ENCODE results near the gene JPH4. TPM values are rescaled to one million over a fixed set of nuclear protein-coding genes. Genes with fewer than 3 reads are reported as not detected.

The JPH4 gene
- polyA plus RNA-seq, 2 of the 4 experiments (the other 2 are of a cell fraction) = 0.05 TPM; not detected in 1

GRCh38 chr14:23571701-23572523 is 6.7 kb downstream of the JPH4 start:
- Histone ChIP-seq H3K9me3 (no peaks in the 10 kb centered on the region), H3K4me2 (no peak overlapping the region), H3K27ac (no peak overlapping the region), H3K4me3 (no peak overlapping the region), H3K4me1 (peaks cover 14% of the 10 kb centered on the region)
- CTCF ChIA-PET = interaction anchor here (0.9 to 19.0 kb wide), 6 partner anchors 10 to 357 kb away, joined by 3 to 553 read pairs (median 4); partner anchors contain the start of gene NGDN
- no peak for FAIRE-seq
- WGBS (ENCODE audit: missing lambda C conversion rate) = 64% methylated on average over 14 of the region's 14 CpGs
- ATAC-seq = no peak
- POLR2A ChIA-PET = no interaction called here
- DNase-seq (ENCODE audit: low read depth in 1 of 2, low spot score in 1 of 2) = no peak
- TF ChIP-seq MAZ (IDR thresholded peaks at IDR 0.05; ENCODE audit: borderline replicate concordance, low read depth, low read length) (no peak), CHD2 (IDR thresholded peaks at IDR 0.05; ENCODE audit: low read length, partially characterized antibody) (no peak), FOSL2 (IDR thresholded peaks at IDR 0.05) (no peak), FOSL2 (CRISPR knock-in tag; IDR thresholded peaks at IDR 0.05) (no peak), EP300 (IDR thresholded peaks at IDR 0.05) (no peak), HOXA7 (CRISPR knock-in tag; IDR thresholded peaks at IDR 0.05) (no peak), ZNF302 (CRISPR knock-in tag; IDR thresholded peaks at IDR 0.05) (no peak), SREBF2 (IDR thresholded peaks at IDR 0.05) (no peak), TFCP2L1 (CRISPR knock-in tag; IDR thresholded peaks at IDR 0.05) (no peak), PHF8 (IDR thresholded peaks at IDR 0.05; ENCODE audit: borderline replicate concordance, low read depth) (no peak), RAD21 (conservative IDR thresholded peaks at IDR 0.05 in 1 of 2, IDR thresholded peaks at IDR 0.05 in 1 of 2) (no peak), KDM1A (IDR thresholded peaks at IDR 0.05; ENCODE audit: low read depth) (no peak), JUN (IDR thresholded peaks at IDR 0.05) (no peak), EHF (CRISPR knock-in tag; IDR thresholded peaks at IDR 0.05) (no peak)

GRCh38 chr14:23570806-23571483 is 7.6 kb downstream of the JPH4 start:
- ATAC-seq = no peak
- H3K9me3 ChIP-seq = no peaks in the 10 kb centered on the region

More at GRCh38 chr14:23570806-23571483, 7.6 kb downstream of the JPH4 start:
- peaks cover 20% of the 10 kb centered on the region for H3K4me1 ChIP-seq
- H3K4me2 ChIP-seq = no peak overlapping the region
- POLR2A ChIA-PET = no interaction called here
- DNase-seq (ENCODE audit: low read depth in 1 of 2, low spot score in 1 of 2) = no peak
- whole genome bisulfite sequencing (ENCODE audit: missing lambda C conversion rate) = 80% methylated on average over 17 of the region's 23 CpGs
- no peak for TF ChIP-seq FOSB (CRISPR knock-in tag; IDR thresholded peaks at IDR 0.05)
- TF ChIP-seq REST (IDR thresholded peaks at IDR 0.05) = no peak
- no peak for TF ChIP-seq CHD2 (IDR thresholded peaks at IDR 0.05; ENCODE audit: low read length, partially characterized antibody)
- no peak for TF ChIP-seq CHD4 (IDR thresholded peaks at IDR 0.05; ENCODE audit: borderline replicate concordance)
- CTCF ChIA-PET = interaction anchor here (0.9 to 19.0 kb wide), 6 partner anchors 11 to 94 kb away, joined by 3 to 553 read pairs (median 8); partner anchors contain the start of gene NGDN
- no peak overlapping the region for H3K4me3 ChIP-seq
- no peak overlapping the region for H3K27ac ChIP-seq
- no peak for FAIRE-seq

All from A549 (cell line).